Fibroblast of the aortic adventitia (primary cell): Measurements from ENCODE around the gene TFCP2L1. TPM values are rescaled to one million over a fixed set of nuclear protein-coding genes. Genes with fewer than 3 reads are reported as not detected.

Experiments used
- DNase-seq: peaks from one replicate; pipeline ENCODE4 v3.0.0-alpha.2; 2010; ENCODE audit warnings: low read depth
- H3K4me3 ChIP-seq: 2 replicates; pipeline ENCODE4 v1.5.1; 2011; ENCODE audit warnings: low read depth, mild to moderate bottlenecking, control low read depth, low read length, moderate library complexity
- CTCF ChIP-seq: IDR thresholded peaks from 2 replicates; pipeline ENCODE4 v1.5.1; 2011; ENCODE audit warnings: mild to moderate bottlenecking, low read length, control low read depth, inconsistent platforms; ENCODE audit not compliant: insufficient read depth
- total RNA-seq: library from RNA; depleted of rRNA; stranded (reverse); fragments of >200 nt; gene quantifications from 2 replicates; pipeline ENCODE4 v1.2.3, GENCODE V29; 2012; ENCODE audit warnings: low replicate concordance

Gene TFCP2L1
- total RNA-seq, 1 donor: under 0.01 TPM

- no peak for DNase-seq
- no peak for TF ChIP-seq CTCF
- H3K4me3 ChIP-seq: no peak overlapping the region
Observed at GRCh38 chr2:121235542-121235941, 49.5 kb downstream of the TFCP2L1 start.

GRCh38 chr2:121234791-121235190, 50.2 kb downstream of the TFCP2L1 start:
- TF ChIP-seq CTCF: no peak
- H3K4me3 ChIP-seq: no peak overlapping the region

DNA sequence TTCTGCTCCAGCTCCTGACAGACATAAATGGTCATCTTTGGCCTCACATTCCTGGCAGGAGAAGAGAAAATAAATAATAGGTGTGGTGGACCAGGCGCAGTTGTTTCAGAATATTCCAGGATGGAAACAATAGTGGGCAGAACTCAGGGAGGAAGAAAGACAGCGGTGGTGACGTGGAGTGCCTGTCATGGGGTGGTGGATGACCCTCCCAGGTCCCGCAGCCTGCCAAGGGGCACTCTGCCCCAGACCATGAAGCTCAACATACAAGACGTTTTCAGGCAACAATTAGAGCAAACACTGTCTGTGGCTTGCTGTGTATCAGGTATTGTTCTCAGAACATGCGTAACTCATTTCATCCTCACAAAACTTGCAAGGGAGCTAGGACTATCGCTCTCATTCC, 50.9 kb downstream of the TFCP2L1 start:
- no peak for DNase-seq
- no peak for TF ChIP-seq CTCF

More at GRCh38 chr2:121234791-121235190, 50.2 kb downstream of the TFCP2L1 start:
- DNase-seq: no peak

GRCh38 chr2:121233486-121234110, 51.4 kb downstream of the TFCP2L1 start:
- DNase-seq: no peak
- no peak overlapping the region for H3K4me3 ChIP-seq
- no peak for TF ChIP-seq CTCF

More for the DNA sequence above, 50.9 kb downstream of the TFCP2L1 start:
- no peak overlapping the region for H3K4me3 ChIP-seq

DNA sequence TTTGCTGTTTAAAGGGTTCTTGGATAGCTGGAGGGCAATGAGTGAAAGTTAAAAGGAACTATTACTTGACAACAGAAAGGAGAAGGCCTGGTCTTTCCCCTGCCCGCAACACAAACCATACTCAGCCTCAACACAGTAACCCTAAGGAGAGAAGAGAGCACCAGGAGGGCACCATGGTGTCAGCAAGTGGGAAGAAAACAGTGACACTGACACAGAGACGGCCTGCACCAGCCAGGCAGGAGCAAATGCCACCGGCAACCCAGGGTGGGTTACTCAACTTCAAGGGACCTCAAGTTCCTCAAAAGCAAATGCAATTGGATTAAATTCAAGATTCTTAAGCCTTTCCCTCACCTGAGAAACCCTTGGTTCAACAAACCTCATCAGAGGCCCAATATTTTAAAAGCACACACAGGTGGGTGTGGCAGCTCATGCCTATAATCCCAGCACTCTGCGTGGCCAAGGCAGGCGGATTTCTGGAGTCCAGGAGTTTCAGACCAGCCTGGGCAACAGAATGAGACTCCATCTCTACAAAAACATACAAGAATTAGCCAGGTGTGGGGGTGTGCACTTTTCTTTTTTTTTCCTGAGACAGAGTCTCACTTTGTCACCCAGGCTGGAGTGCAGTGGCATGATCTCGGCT, 52.3 kb downstream of the TFCP2L1 start:
- no peak for TF ChIP-seq CTCF
- no peak for DNase-seq

GRCh38 chr2:121231385-121232000, 53.5 kb downstream of the TFCP2L1 start:
- DNase-seq: no peak
- H3K4me3 ChIP-seq: no peak overlapping the region
- no peak for TF ChIP-seq CTCF

More for the DNA sequence above, 52.3 kb downstream of the TFCP2L1 start:
- no peak overlapping the region for H3K4me3 ChIP-seq
